Tracheal epithelial cell (primary cell): ENCODE measurements around the gene FAM47A. TPM values are rescaled to one million over a fixed set of nuclear protein-coding genes. Genes with fewer than 3 reads are reported as not detected.

Experiments used
- total RNA-seq: library from RNA; depleted of rRNA; stranded (reverse); fragments of >200 nt; gene quantifications from 2 replicates; pipeline ENCODE4 v1.2.1, GENCODE V29; 2014

FAM47A gene
- total RNA-seq: not detected in 2 replicates

DNA sequence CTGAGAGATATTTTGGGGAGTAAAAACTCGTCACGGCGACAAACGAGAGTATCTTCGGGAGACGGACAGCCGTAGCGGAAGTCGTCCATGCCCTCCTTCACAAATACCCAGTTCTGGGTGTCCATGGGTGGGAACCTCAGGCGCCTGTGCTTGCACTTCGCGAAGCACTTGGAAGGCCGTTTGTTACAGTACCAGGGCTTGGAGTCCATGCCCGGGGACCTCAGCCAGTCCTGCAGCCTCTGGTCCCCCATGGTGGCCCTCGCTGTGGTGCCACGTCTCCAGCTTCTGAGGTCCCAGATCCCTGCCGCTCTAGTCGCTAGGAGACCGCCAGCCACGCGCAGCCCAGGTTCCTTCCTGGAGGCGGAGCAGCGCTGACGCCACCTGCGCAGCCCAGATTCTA lies at the start of gene FAM47A:
Gene FAM47A, minus strand, starts transcription at position 287 of the 400 bp plus-strand sequence. Its CDS starts 36 bp downstream, at position 251.

